ENCODE measurements around the gene ARL8A. TPM values are rescaled to one million over a fixed set of nuclear protein-coding genes. Genes with fewer than 3 reads are reported as not detected.

The ARL8A gene
- total RNA-seq, 4 donors from 2014 or later: 21.2 to 31.3 (median 23.1) TPM

GRCh38 chr1:202085682-202086373 is 58.7 kb downstream of the ARL8A start:
- peaks cover 22 to 40% (median 28%) of the 10 kb centered on the region in 3 donors for H3K4me1 ChIP-seq
- no peak overlapping the region for H3K4me3 ChIP-seq
- no peaks in the 10 kb centered on the region for H3K27me3 ChIP-seq
- no peaks in the 10 kb centered on the region for H3K9me3 ChIP-seq
- intact Hi-C loops (cut with DNase I): no loop called here
- peak overlapping the region; percentile 37 to 75 (median 52) for H3K27ac ChIP-seq
- no peak for TF ChIP-seq POLR2A (IDR thresholded peaks at IDR 0.05)
- TF ChIP-seq CTCF (IDR thresholded peaks at IDR 0.05): no peak
- no peak for DNase-seq
- WGBS, 2 donors: 39 to 63% methylated on average over 2 to 5 of the region's 7 CpGs
- no peaks in the 10 kb centered on the region for H3K36me3 ChIP-seq

- intact Hi-C loops (cut with DNase I): no loop called here
- H3K27ac ChIP-seq: peak overlapping the region; percentile 37 to 75 (median 52)
- 17 to 41% methylated on average over 12 to 13 of the region's 16 CpGs for WGBS, 2 donors
- no peak for TF ChIP-seq POLR2A (IDR thresholded peaks at IDR 0.05)
- TF ChIP-seq CTCF (IDR thresholded peaks at IDR 0.05): no peak
- no peak overlapping the region for H3K4me3 ChIP-seq
- H3K36me3 ChIP-seq: no peaks in the 10 kb centered on the region
- H3K27me3 ChIP-seq: no peaks in the 10 kb centered on the region
- no peaks in the 10 kb centered on the region for H3K9me3 ChIP-seq
- DNase-seq: no peak
- peaks cover 22 to 40% (median 28%) of the 10 kb centered on the region in 3 donors for H3K4me1 ChIP-seq
Measured at GRCh38 chr1:202084791-202085681, 59.5 kb downstream of the ARL8A start.

Small RNA genes lying within 50 kb of the gene (small RNA-seq; reads per million reads assigned to genes)
- gene CRIP1P3: 0 reads per million in 4 donors

Other genes starting within 250 kb of the ARL8A start
- 100 to 1,000 TPM in 1 of 4 donors, 10 to 100 TPM in 2, 1 to 10 TPM in 1; 8.3 to 157 (median 38.6) TPM for gene LMOD1, start 198.2 kb downstream of the ARL8A start, total RNA-seq
- gene TIMM17A, start 189.2 kb downstream of the ARL8A start, total RNA-seq: 10 to 100 TPM; 18.7 to 44.6 (median 34.6) TPM
- 100 to 1,000 TPM in 1 of 4 donors, 10 to 100 TPM in 3; 44.6 to 129 (median 72.2) TPM for gene RNPEP, start 162.1 kb downstream of the ARL8A start, total RNA-seq
- 100 to 1,000 TPM; 146 to 432 (median 253) TPM for gene ELF3, start 134.2 kb downstream of the ARL8A start, total RNA-seq
- under 1 TPM in 1 of 4 donors, not detected in 3; 0.09 TPM for gene GPR37L1, start 21.8 kb downstream of the ARL8A start, total RNA-seq
- gene PTPN7, start 15.9 kb upstream of the ARL8A start, total RNA-seq: 1 to 10 TPM; 1.9 to 5.5 (median 3.1) TPM
- gene LGR6, start 49.1 kb upstream of the ARL8A start, total RNA-seq: 1 to 10 TPM in 3 of 4 donors, under 1 TPM in 1; 0.53 to 6.4 (median 2.9) TPM
- 10 to 100 TPM in 2 of 4 donors, 1 to 10 TPM in 2; 5.6 to 24.4 (median 12.1) TPM for gene UBE2T, start 197.2 kb upstream of the ARL8A start, total RNA-seq
- gene PPP1R12B, start 204.0 kb upstream of the ARL8A start, total RNA-seq: 100 to 1,000 TPM in 1 of 4 donors, 10 to 100 TPM in 3; 20.6 to 120 (median 36.9) TPM

Data from esophagus squamous epithelium (tissue), 5 donors.